Midbrain (tissue), 1 donor: ENCODE data around the gene HIBCH.
"Not testable (repeated sequence)": the region's sequence is repeated elsewhere in the genome, so short reads cannot be mapped to it uniquely, and the experiment has no call there.

Source experiments
- DNase-seq: peaks from one replicate; lab custom pipeline; 2025; lab: John Stamatoyannopoulos, UW

The HIBCH gene

GRCh38 chr2:190304404-190304803 is 15.2 kb downstream of the HIBCH start:
- DNase-seq, result no peak

GRCh38 chr2:190303647-190304046 is 16.0 kb downstream of the HIBCH start:
- no peak for DNase-seq

- no peak for DNase-seq
Observed at GRCh38 chr2:190302052-190302451, 17.6 kb downstream of the HIBCH start.

- no peak for DNase-seq
Observed at GRCh38 chr2:190301032-190301431, 18.6 kb downstream of the HIBCH start.

- DNase-seq, result not testable (repeated sequence)
Observed at GRCh38 chr2:190297880-190298279, 21.7 kb downstream of the HIBCH start.

GRCh38 chr2:190283783-190284182 is 35.8 kb downstream of the HIBCH start:
- DNase-seq, result no peak

GRCh38 chr2:190280565-190281350 is 38.9 kb downstream of the HIBCH start:
- no peak for DNase-seq

GRCh38 chr2:190279256-190280134 is 40.1 kb downstream of the HIBCH start:
- not testable (repeated sequence) for DNase-seq

- DNase-seq, result peak; percentile 4
Observed at GRCh38 chr2:190277234-190278112, 42.2 kb downstream of the HIBCH start.

GRCh38 chr2:190272457-190272842 is 47.2 kb downstream of the HIBCH start:
- no peak for DNase-seq

- DNase-seq, result no peak
Observed at GRCh38 chr2:190271783-190272456, 47.7 kb downstream of the HIBCH start.

- DNase-seq, result no peak
Observed at GRCh38 chr2:190270298-190270697, 49.3 kb downstream of the HIBCH start.

- not testable (repeated sequence) for DNase-seq
Observed at GRCh38 chr2:190269699-190270098, 49.9 kb downstream of the HIBCH start.

- no peak for DNase-seq
Observed at GRCh38 chr2:190267302-190267701, 52.3 kb downstream of the HIBCH start.

GRCh38 chr2:190266314-190266713 is 53.3 kb downstream of the HIBCH start:
- DNase-seq, result no peak

GRCh38 chr2:190261851-190262250 is 57.8 kb downstream of the HIBCH start:
- DNase-seq, result no peak

GRCh38 chr2:190256087-190256486 is 63.5 kb downstream of the HIBCH start:
- no peak for DNase-seq

- DNase-seq, result no peak
Observed at GRCh38 chr2:190255676-190256075, 64.0 kb downstream of the HIBCH start.

GRCh38 chr2:190254063-190254850 is 65.4 kb downstream of the HIBCH start:
- DNase-seq, result no peak

GRCh38 chr2:190250421-190250820 is 69.2 kb downstream of the HIBCH start:
- DNase-seq, result no peak
